Stimulated activated CD4-positive, alpha-beta T cell treated with anti-CD3 and anti-CD28 coated beads, Interleukin-1b, Interleukin-23, amount 100 ng/mL, for 1 hour (primary cell): Measurements from ENCODE around the gene ABCC1.

Experiments used
- DNase-seq, 2 donors: peaks; one replicate each; pipeline ENCODE4 v3.0.0-alpha.2; 2020; ENCODE audit warnings: low read depth in 2 of 2

The ABCC1 gene

GRCh38 chr16:15993541-15993940, 44.1 kb downstream of the ABCC1 start:
- no peak for DNase-seq

GRCh38 chr16:15993946-15994665, 44.7 kb downstream of the ABCC1 start:
- no peak for DNase-seq

GRCh38 chr16:15996432-15997109, 47.2 kb downstream of the ABCC1 start:
- DNase-seq = no peak

- DNase-seq = no peak
Observed at GRCh38 chr16:16000685-16001084, 51.3 kb downstream of the ABCC1 start.

GRCh38 chr16:16001596-16002255, 52.3 kb downstream of the ABCC1 start:
- DNase-seq = no peak

GRCh38 chr16:16003719-16004313, 54.4 kb downstream of the ABCC1 start:
- DNase-seq = no peak

GRCh38 chr16:16004314-16004749, 54.9 kb downstream of the ABCC1 start:
- DNase-seq = no peak

- no peak for DNase-seq
Observed at GRCh38 chr16:16005721-16006120, 56.3 kb downstream of the ABCC1 start.

GRCh38 chr16:16006650-16007049, 57.2 kb downstream of the ABCC1 start:
- no peak for DNase-seq

- no peak for DNase-seq
Observed at GRCh38 chr16:16007743-16008111, 58.3 kb downstream of the ABCC1 start.

GRCh38 chr16:16008666-16009065, 59.2 kb downstream of the ABCC1 start:
- no peak for DNase-seq

GRCh38 chr16:16009401-16009800, 60.0 kb downstream of the ABCC1 start:
- no peak for DNase-seq

- DNase-seq = no peak
Observed at GRCh38 chr16:16010194-16010593, 60.8 kb downstream of the ABCC1 start.

- DNase-seq = no peak
Observed at GRCh38 chr16:16012144-16012543, 62.7 kb downstream of the ABCC1 start.

- DNase-seq = no peak
Observed at GRCh38 chr16:16013812-16014211, 64.4 kb downstream of the ABCC1 start.

GRCh38 chr16:16014329-16015224, 65.2 kb downstream of the ABCC1 start:
- DNase-seq = no peak

- no peak for DNase-seq
Observed at GRCh38 chr16:16015849-16016248, 66.4 kb downstream of the ABCC1 start.

- no peak for DNase-seq
Observed at GRCh38 chr16:16016388-16016964, 67.1 kb downstream of the ABCC1 start.

GRCh38 chr16:16017812-16018211, 68.4 kb downstream of the ABCC1 start:
- DNase-seq = no peak

GRCh38 chr16:16018705-16019104, 69.3 kb downstream of the ABCC1 start:
- no peak for DNase-seq

- DNase-seq = no peak
Observed at GRCh38 chr16:16019488-16019887, 70.1 kb downstream of the ABCC1 start.
